ENCODE results near the gene RPL27A.

The RPL27A gene

GRCh38 chr11:8676458-8676857 lies 6.1 kb upstream of the RPL27A start:
- no peak for DNase-seq

- no peak for DNase-seq
Observed at GRCh38 chr11:8679006-8679405, 3.6 kb upstream of the RPL27A start.

GRCh38 chr11:8681837-8682302 lies 722 bp upstream of the RPL27A start:
- DNase-seq = no peak

- DNase-seq = peak; percentile 52
Observed at GRCh38 chr11:8683115-8683807, 669 bp downstream of the RPL27A start.

GRCh38 chr11:8684600-8685290 lies 2.2 kb downstream of the RPL27A start:
- DNase-seq = no peak

GRCh38 chr11:8685306-8685705 lies 2.7 kb downstream of the RPL27A start:
- no peak for DNase-seq

- no peak for DNase-seq
Observed at GRCh38 chr11:8685820-8686219, 3.2 kb downstream of the RPL27A start.

GRCh38 chr11:8686325-8686724 lies 3.7 kb downstream of the RPL27A start:
- DNase-seq = no peak

- DNase-seq = peak; percentile 97
Observed at GRCh38 chr11:8688414-8689362, 6.1 kb downstream of the RPL27A start.

- DNase-seq = no peak
Observed at GRCh38 chr11:8689726-8690255, 7.2 kb downstream of the RPL27A start.

- no peak for DNase-seq
Observed at GRCh38 chr11:8690374-8691342, 8.1 kb downstream of the RPL27A start.

- DNase-seq = no peak
Observed at GRCh38 chr11:8691601-8692000, 9.0 kb downstream of the RPL27A start.

GRCh38 chr11:8692417-8692816 lies 9.8 kb downstream of the RPL27A start:
- DNase-seq = no peak

GRCh38 chr11:8693010-8693551 lies 10.5 kb downstream of the RPL27A start:
- DNase-seq = no peak

GRCh38 chr11:8693555-8693954 lies 11.0 kb downstream of the RPL27A start:
- no peak for DNase-seq

GRCh38 chr11:8694137-8694536 lies 11.5 kb downstream of the RPL27A start:
- no peak for DNase-seq

- DNase-seq = no peak
Observed at GRCh38 chr11:8697054-8697453, 14.5 kb downstream of the RPL27A start.

GRCh38 chr11:8698379-8698851 lies 15.8 kb downstream of the RPL27A start:
- DNase-seq = no peak

- DNase-seq = no peak
Observed at GRCh38 chr11:8698917-8699441, 16.4 kb downstream of the RPL27A start.

GRCh38 chr11:8699903-8700302 lies 17.3 kb downstream of the RPL27A start:
- DNase-seq = no peak

Data from activated CD4-positive, alpha-beta T cell treated with anti-CD3 and anti-CD28 coated beads, Interleukin-2, amount 50 U/mL, for 16 hours (primary cell).